Measurements from ENCODE around the gene CTCF. TPM values are rescaled to one million over a fixed set of nuclear protein-coding genes. Genes with fewer than 3 reads are reported as not detected.

CTCF gene
- total and polyA plus RNA-seq, 2 donors (not counting 3 experiments of a cell fraction or from before 2014, with no cell fraction given), result 20.7 to 40.0 TPM

DNA sequence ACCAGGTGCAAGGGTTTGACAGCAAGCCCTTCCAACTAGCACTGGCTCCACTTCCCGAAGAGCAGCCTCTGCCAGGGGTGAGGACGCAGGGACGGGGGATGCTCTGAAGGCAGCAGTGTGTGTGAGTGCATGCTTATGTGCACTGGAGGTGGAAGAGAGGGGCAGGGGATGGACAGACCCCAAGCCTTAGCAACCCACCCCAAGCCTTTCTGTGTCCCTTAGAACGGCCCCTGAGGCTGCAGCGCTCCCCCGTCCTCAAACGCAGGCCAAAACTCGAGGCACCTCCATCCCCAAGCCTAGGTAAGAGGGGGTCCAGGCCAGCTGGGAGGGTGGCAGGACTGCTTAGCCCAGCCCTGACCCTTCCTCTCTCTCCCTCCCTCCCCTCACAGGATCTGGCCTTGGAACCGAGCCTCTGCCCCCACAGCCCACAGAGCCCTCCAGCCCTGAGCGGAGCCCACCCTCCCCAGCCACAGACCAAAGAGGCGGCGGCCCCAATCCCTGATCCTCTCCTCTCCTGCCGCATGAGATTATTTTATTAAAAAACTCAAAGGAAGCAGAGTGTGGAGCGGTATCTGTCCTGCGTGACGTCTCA, 94.8 kb downstream of the CTCF start:
- CTCF ChIA-PET, result interaction anchor here (0.9 to 2.3 kb wide), 3 partner anchors 12 to 136 kb away, joined by 3 to 11 read pairs (median 5); partner anchors contain the start of gene CARMIL2
- Histone ChIP-seq H3K4me1 (ENCODE audit: control insufficient read depth, extremely low read depth, insufficient read depth, low read length) (peaks cover 14% of the 10 kb centered on the region), H3K9ac (replicated peaks; ENCODE audit: extremely low read depth, insufficient read depth, low read length) (no peak overlapping the region), H3K4me2 (ENCODE audit: insufficient read depth, low read length) (no peak overlapping the region), H3K36me3 (ENCODE audit: control insufficient read depth in 2 of 2, extremely low read depth in 1 of 2, insufficient read depth in 2 of 2, low read length in 2 of 2) (no peaks in the 10 kb centered on the region), H3K9me3 (replicated peaks; ENCODE audit: control insufficient read depth, insufficient read depth, low read length) (no peaks in the 10 kb centered on the region), H3K79me2 (ENCODE audit: control insufficient read depth, insufficient read depth, low read length) (no peaks in the 10 kb centered on the region), H4K20me1 (replicated peaks; ENCODE audit: control insufficient read depth, extremely low read depth, insufficient read depth, low read length) (no peaks in the 10 kb centered on the region), H3K27ac (ENCODE audit: insufficient read depth, low read depth, low read length) (no peak overlapping the region), H3K27me3 (ENCODE audit: control insufficient read depth in 2 of 2, insufficient read depth in 2 of 2, low read length in 2 of 2) (peaks cover 9 to 14% of the 10 kb centered on the region in 2 experiments), H2AFZ (ENCODE audit: low read depth, low read length) (no peak overlapping the region), H3K9me1 (replicated peaks; ENCODE audit: control insufficient read depth, extremely low read depth, insufficient read depth, low read length) (no peaks in the 10 kb centered on the region), H3K4me3 (replicated peaks in 1 of 3; ENCODE audit: insufficient read depth in 1 of 3, low read depth in 1 of 3, low read length in 3 of 3) (no peak overlapping the region)
- dilution Hi-C loops (cut with MboI; ENCODE audit: extremely low pct_ligation_motif_present, low sequenced_read_pairs) (no loop called here), intact Hi-C loops (cut with micrococcal nuclease) (no loop called here)
- DNase-seq (ENCODE audit: low read depth, low spot score) (no peak), FAIRE-seq (no peak)
- no TSS peak for BruUV-seq (replicated peaks)
- POLR2A ChIA-PET, result no interaction called here
- TF ChIP-seq POLR2AphosphoS5 (IDR thresholded peaks at IDR 0.05; ENCODE audit: insufficient read depth, low read depth, low read length), result no peak
- no peak for TF ChIP-seq CTCF (IDR thresholded peaks at IDR 0.05; ENCODE audit: extremely low read depth in 1 of 2, insufficient read depth in 1 of 2, low read depth in 1 of 2, low read length in 2 of 2)
- no peak for TF ChIP-seq FOS (IDR thresholded peaks at IDR 0.05; ENCODE audit: borderline replicate concordance, insufficient read depth, low read length)
- TF ChIP-seq, protein P1, sequence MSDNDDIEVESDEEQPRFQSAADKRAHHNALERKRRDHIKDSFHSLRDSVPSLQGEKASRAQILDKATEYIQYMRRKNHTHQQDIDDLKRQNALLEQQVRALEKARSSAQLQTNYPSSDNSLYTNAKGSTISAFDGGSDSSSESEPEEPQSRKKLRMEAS (IDR thresholded peaks at IDR 0.05; ENCODE audit: insufficient read depth, insufficient read length), result no peak

Measured in endothelial cell of umbilical vein (primary cell).